D721Med (cell line): ENCODE measurements around the gene PADI1.

Experiments used
- DNase-seq: peaks from one replicate; pipeline ENCODE4 v3.0.0; 2011; ENCODE audit warnings: low spot score; ENCODE audit not compliant: insufficient read length
- FAIRE-seq: peaks from 2 replicates; lab custom pipeline; 2011; peaks lifted over from hg19 to GRCh38; lab: Jason Lieb, UNC
- TF ChIP-seq, protein P1 (sequence below): IDR thresholded peaks from 2 replicates; pipeline ENCODE4 v1.5.1; 2012; ENCODE audit warnings: mild to moderate bottlenecking, control low read depth; ENCODE audit not compliant: insufficient read depth; ENCODE audit errors: missing control alignments

PADI1 gene

DNA sequence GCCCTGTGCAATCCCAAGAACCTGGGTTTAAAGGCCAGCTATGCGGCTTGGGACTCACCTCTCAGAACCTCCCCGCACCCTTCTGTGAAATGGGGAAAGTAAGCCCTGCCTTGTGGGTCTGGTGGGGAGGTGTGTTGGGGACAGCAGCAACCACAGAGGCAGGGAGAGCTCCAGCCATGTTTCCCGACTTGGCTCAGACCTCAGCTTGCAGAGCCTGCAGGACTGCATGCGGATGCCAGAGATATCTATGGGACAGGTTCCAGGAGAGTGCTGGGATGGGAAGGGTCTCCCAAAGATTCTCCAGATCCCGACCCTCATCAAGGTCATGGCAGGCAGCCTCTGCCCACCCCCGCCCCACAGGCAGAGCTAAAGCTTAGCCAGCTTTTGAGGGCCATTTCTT lies 20.2 kb downstream of the PADI1 start:
- TF ChIP-seq, protein P1, sequence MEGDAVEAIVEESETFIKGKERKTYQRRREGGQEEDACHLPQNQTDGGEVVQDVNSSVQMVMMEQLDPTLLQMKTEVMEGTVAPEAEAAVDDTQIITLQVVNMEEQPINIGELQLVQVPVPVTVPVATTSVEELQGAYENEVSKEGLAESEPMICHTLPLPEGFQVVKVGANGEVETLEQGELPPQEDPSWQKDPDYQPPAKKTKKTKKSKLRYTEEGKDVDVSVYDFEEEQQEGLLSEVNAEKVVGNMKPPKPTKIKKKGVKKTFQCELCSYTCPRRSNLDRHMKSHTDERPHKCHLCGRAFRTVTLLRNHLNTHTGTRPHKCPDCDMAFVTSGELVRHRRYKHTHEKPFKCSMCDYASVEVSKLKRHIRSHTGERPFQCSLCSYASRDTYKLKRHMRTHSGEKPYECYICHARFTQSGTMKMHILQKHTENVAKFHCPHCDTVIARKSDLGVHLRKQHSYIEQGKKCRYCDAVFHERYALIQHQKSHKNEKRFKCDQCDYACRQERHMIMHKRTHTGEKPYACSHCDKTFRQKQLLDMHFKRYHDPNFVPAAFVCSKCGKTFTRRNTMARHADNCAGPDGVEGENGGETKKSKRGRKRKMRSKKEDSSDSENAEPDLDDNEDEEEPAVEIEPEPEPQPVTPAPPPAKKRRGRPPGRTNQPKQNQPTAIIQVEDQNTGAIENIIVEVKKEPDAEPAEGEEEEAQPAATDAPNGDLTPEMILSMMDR, result no peak
- DNase-seq (no peak), FAIRE-seq (no peak)

DNA sequence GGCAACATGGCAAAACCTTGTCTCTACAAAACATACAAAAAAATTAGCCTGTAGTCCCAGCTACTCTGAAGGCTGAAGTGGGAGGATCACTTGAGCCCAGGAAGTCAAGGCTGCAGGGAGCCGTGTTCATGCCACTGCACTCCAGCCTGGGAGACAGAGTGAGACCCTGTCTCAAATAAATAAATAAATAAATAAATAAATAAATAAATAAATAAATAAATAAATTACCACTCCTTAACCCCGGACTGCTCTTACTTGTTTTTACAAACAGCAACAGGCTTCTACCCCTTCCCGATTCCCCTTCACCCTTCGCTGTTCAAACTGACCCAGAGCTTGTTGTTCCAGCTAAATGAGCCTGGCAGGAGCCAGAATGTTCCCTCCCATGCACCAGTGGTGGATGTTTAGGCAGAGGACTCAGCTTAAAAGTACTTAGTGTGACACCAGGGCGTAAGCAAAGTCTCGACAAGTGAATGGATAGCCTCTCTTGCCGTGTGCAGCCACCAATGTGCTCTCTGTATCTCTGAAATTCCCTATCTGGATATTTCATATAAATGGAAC lies 22.5 kb downstream of the PADI1 start:
- TF ChIP-seq, protein P1, result no peak
- DNase-seq (no peak), FAIRE-seq (no peak)

DNA sequence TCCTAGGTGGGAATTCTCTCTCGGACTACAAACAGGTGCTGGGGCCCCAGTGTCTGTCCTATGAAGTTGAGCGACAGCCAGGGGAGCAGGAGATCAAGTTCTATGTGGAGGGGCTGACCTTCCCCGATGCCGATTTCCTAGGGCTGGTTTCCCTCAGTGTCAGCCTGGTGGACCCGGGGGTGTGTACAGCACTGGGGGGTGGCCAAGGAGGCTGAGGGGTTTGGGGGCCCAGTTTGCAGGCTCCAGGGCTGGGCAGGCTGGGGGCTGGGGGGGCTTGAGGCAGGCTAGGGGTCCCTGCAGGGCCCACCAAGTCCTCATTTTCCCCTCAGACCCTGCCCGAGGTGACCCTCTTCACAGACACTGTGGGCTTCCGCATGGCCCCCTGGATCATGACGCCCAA lies 23.7 kb downstream of the PADI1 start:
- FAIRE-seq, result no peak
- no peak for DNase-seq
- TF ChIP-seq, protein P1, result no peak

DNA sequence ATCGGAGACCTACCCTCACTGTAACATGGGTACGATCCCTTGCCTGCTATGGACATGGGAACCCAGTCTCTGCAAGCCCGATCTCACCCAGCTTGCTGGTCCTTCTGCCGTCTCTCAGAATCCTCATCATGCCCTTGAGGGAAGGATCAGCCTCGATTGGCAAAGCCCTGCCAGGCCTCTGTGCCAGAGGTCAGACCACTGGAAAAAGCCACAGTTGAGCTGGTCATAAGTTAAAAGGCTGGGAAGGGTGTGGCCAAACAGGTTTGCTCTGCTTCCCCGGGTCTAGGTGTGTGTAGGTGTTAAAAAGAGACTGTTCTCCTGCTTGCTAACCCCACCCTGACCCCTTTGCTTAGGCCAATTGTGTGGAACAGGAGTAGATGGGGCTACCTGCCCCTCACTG lies 24.5 kb downstream of the PADI1 start:
- FAIRE-seq (no peak), DNase-seq (no peak)
- TF ChIP-seq, protein P1, result no peak

DNA sequence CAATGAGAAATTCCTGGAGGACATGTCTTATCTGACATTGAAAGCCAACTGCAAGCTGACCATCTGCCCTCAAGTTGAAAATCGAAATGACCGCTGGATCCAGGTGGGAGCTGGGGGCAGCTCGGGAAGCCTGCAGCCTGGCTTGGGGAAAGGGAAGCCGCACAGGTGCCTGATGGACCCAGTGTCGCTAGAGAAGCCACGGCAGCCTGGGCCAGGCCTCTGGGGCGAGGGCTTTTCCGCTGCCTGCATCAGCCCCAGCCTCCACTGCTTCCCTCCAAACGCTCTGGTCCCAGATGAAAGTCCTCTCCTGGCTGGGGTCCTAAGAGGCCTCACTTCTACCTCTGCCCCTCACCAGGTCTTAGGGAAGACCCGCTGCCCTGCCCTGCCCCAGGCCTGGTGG lies 25.2 kb downstream of the PADI1 start:
- DNase-seq (no peak), FAIRE-seq (no peak)
- TF ChIP-seq, protein P1, result no peak

DNA sequence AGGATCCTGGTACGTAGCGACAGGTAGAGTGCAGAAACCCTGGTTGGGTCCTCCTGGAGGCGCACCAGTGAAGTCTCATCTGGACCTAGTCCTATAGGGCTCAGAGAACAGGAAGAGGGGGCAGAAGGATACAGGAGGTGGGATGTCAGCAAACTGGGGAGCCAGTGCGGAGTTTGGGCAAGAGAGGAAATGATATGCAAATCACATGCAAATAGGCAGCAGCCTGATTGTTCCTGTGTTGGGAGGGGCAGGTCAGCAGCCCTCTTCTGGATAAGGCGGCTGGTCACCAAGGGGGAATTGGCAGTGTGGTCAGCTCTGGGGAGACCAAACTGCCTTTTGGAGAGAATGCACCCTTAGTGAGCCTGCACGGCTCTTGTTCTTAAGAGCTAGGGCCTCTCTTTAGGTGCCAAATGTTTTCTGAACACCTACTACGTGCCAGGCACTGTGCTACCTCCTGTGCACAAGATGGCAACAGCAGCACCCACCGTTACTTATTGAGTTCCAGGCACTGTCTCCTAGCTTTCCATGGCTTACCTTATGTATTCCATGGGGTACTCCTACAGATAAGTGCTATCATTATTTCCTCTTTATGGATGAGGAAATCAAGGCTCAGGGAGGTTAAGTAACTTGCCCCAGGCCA lies 25.9 kb downstream of the PADI1 start:
- TF ChIP-seq, protein P1, result no peak
- no peak for FAIRE-seq
- no peak for DNase-seq
